GM23338 (cell line): ENCODE data around the gene HOXB6. TPM values are rescaled to one million over a fixed set of nuclear protein-coding genes. Genes with fewer than 3 reads are reported as not detected.

Source experiments
- ATAC-seq: fragments of 200-7000 bp; cut with Tn5 transposase; 3 replicates; pipeline ENCODE4 v1.9.1; 2020
- DNase-seq: peaks from one replicate; pipeline ENCODE4 v3.0.0-alpha.2; 2015; ENCODE audit warnings: low spot score
- H2AFZ ChIP-seq: fragments of 200-600 bp; sonication (generic); 2 replicates; pipeline ENCODE4 v1.8.0; 2016; ENCODE audit warnings: antibody characterized with exemption, mild to moderate bottlenecking, moderate library complexity
- H3F3A ChIP-seq: fragments of 200-600 bp; sonication (generic); replicated peaks from 2 replicates; pipeline ENCODE4 v1.8.0; 2017; ENCODE audit warnings: antibody characterized with exemption, mixed run types, low read depth
- H3K27ac ChIP-seq: fragments of 200-600 bp; sonication (generic); 2 replicates; pipeline ENCODE4 v1.6.1; 2016; ENCODE audit warnings: low read depth
- H3K27me3 ChIP-seq: fragments of 200-600 bp; sonication (generic); 2 replicates; pipeline ENCODE4 v1.8.0; 2016; ENCODE audit warnings: mild to moderate bottlenecking, mixed run types, moderate library complexity; ENCODE audit not compliant: insufficient read depth
- H3K36me3 ChIP-seq: fragments of 200-600 bp; sonication (generic); 2 replicates; pipeline ENCODE4 v1.8.0; 2016; ENCODE audit warnings: mild to moderate bottlenecking; ENCODE audit not compliant: insufficient read depth
- H3K4me1 ChIP-seq: fragments of 200-600 bp; sonication (generic); 2 replicates; pipeline ENCODE4 v1.8.0; 2016; ENCODE audit warnings: mild to moderate bottlenecking, moderate library complexity; ENCODE audit not compliant: insufficient read depth
- H3K4me2 ChIP-seq: fragments of 200-600 bp; sonication (generic); 2 replicates; pipeline ENCODE4 v1.7.1; 2017; ENCODE audit warnings: mixed run types
- H3K4me3 ChIP-seq: fragments of 200-600 bp; sonication (generic); 2 replicates; pipeline ENCODE4 v1.6.1; 2016; ENCODE audit warnings: mixed run types
- H3K79me2 ChIP-seq: fragments of 200-600 bp; sonication (generic); replicated peaks from 2 replicates; pipeline ENCODE4 v1.8.0; 2017; ENCODE audit warnings: mild to moderate bottlenecking; ENCODE audit not compliant: insufficient read depth
- H3K9me2 ChIP-seq: fragments of 200-600 bp; sonication (generic); 2 replicates; pipeline ENCODE4 v1.8.0; 2017; ENCODE audit not compliant: insufficient read depth
- H4K20me1 ChIP-seq: fragments of 200-600 bp; sonication (generic); replicated peaks from 2 replicates; pipeline ENCODE4 v1.8.0; 2017; ENCODE audit warnings: mild to moderate bottlenecking; ENCODE audit not compliant: insufficient read depth
- H3K27ac Mint-ChIP-seq: 2 replicates; pipeline ENCODE4 v1.8.0; 2020; ENCODE audit warnings: inconsistent platforms, mild to moderate bottlenecking, moderate library complexity, mixed read lengths
- H3K27me3 Mint-ChIP-seq: 3 replicates; pipeline ENCODE4 v1.8.0; 2022; ENCODE audit warnings: low read depth, mild to moderate bottlenecking, moderate library complexity, mixed read lengths, inconsistent platforms; ENCODE audit not compliant: insufficient read depth, poor library complexity
- H3K36me3 Mint-ChIP-seq: 3 replicates; pipeline ENCODE4 v1.8.0; 2021; ENCODE audit warnings: low read depth, mild to moderate bottlenecking, inconsistent platforms, moderate library complexity, mixed read lengths
- H3K4me1 Mint-ChIP-seq: 3 replicates; pipeline ENCODE4 v1.8.0; 2020; ENCODE audit warnings: mild to moderate bottlenecking, inconsistent platforms, mixed read lengths
- H3K4me3 Mint-ChIP-seq: 3 replicates; pipeline ENCODE4 v1.8.0; 2021; ENCODE audit warnings: moderate library complexity, mild to moderate bottlenecking, inconsistent platforms, mixed read lengths
- H3K9me3 Mint-ChIP-seq: 3 replicates; pipeline ENCODE4 v1.8.0; 2020; ENCODE audit warnings: moderate library complexity, mild to moderate bottlenecking, inconsistent platforms, mixed read lengths
- CTCF ChIP-seq, 2 experiments: fragments of 200-600 bp in 1 of 2; sonication (generic) in 1 of 2; conservative IDR thresholded peaks; 2 replicates each; pipeline versions ENCODE4 v1.5.1 to v1.6.1; 2016 to 2017; ENCODE audit warnings: antibody characterized with exemption in 2 of 2, low read depth in 2 of 2, mild to moderate bottlenecking in 2 of 2, moderate library complexity in 1 of 2
- ETS1 ChIP-seq: IDR thresholded peaks from 2 replicates; pipeline ENCODE4 v1.6.1; 2016; ENCODE audit warnings: antibody characterized with exemption
- EZH2 ChIP-seq: fragments of 200-600 bp; sonication (generic); IDR thresholded peaks from one replicate; pipeline ENCODE4 v1.8.0; 2017; ENCODE audit warnings: antibody characterized with exemption, mild to moderate bottlenecking, low read depth; ENCODE audit not compliant: unreplicated experiment
- NANOG ChIP-seq: IDR thresholded peaks from 2 replicates; pipeline ENCODE4 v1.6.1; 2016; ENCODE audit warnings: antibody characterized with exemption, borderline replicate concordance
- POLR2AphosphoS5 ChIP-seq: IDR thresholded peaks from 2 replicates; pipeline ENCODE4 v1.6.1; 2016; ENCODE audit warnings: antibody characterized with exemption, low read depth
- ZNF462 ChIP-seq: fragments of 250-450 bp; sonication (Bioruptor Pico); IDR thresholded peaks from 2 replicates; pipeline ENCODE4 v1.5.0; 2020; ENCODE audit warnings: mild to moderate bottlenecking, moderate library complexity
- polyA plus RNA-seq: library from polyadenylated mRNA; unstranded; fragments of >200 nt; fragmentation: Nextera tagmentation; extraction: Ambion mirVana; gene quantifications from 2 replicates; pipeline ENCODE4 v1.2.1, GENCODE V29; 2016
- total RNA-seq: library from RNA; depleted of rRNA; stranded (reverse); fragments of >200 nt; shearing (Covaris generic); gene quantifications from 2 replicates; pipeline ENCODE4 v1.2.3, GENCODE V29; 2014

HOXB6 gene
- total and polyA plus RNA-seq, 2 experiments from 2014 or later: not detected

GRCh38 chr17:48570325-48571023, 34.3 kb downstream of the HOXB6 start:
- Histone ChIP-seq H3K4me2 (peak overlapping the region; percentile 33), H3K79me2 (no peaks in the 10 kb centered on the region), H3K9me2 (no peaks in the 10 kb centered on the region), H4K20me1 (peaks cover 79% of the 10 kb centered on the region), H3K27ac (no peak overlapping the region), H3K36me3 (no peaks in the 10 kb centered on the region), H2AFZ (no peak overlapping the region), H3F3A (peaks cover 76% of the 10 kb centered on the region), H3K4me1 (peaks cover 78% of the 10 kb centered on the region), H3K27me3 (peaks cover 100% of the 10 kb centered on the region), H3K4me3 (no peak overlapping the region)
- Mint-ChIP-seq H3K4me1 (peaks cover 23% of the 10 kb centered on the region), H3K27ac (no peak overlapping the region), H3K27me3 (no peaks in the 10 kb centered on the region), H3K4me3 (no peak overlapping the region; the same call in 2 of the 3 replicates), H3K9me3 (no peaks in the 10 kb centered on the region; the same call in 2 of the 3 replicates), H3K36me3 (no peaks in the 10 kb centered on the region)
- no peak for TF ChIP-seq POLR2AphosphoS5
- TF ChIP-seq EZH2: peak; percentile 60
- DNase-seq (no peak), ATAC-seq (peak; percentile 32)

GRCh38 chr17:48569674-48570324, 35.0 kb downstream of the HOXB6 start:
- Histone ChIP-seq H4K20me1 (peaks cover 77% of the 10 kb centered on the region), H3K36me3 (no peaks in the 10 kb centered on the region), H3K4me2 (peak overlapping the region; percentile 33), H3K9me2 (no peaks in the 10 kb centered on the region), H3K27ac (no peak overlapping the region), H3F3A (peaks cover 76% of the 10 kb centered on the region), H3K79me2 (no peaks in the 10 kb centered on the region), H3K4me1 (peaks cover 78% of the 10 kb centered on the region), H3K27me3 (peaks cover 100% of the 10 kb centered on the region), H3K4me3 (no peak overlapping the region), H2AFZ (no peak overlapping the region)
- Mint-ChIP-seq H3K4me1 (peaks cover 24% of the 10 kb centered on the region), H3K4me3 (no peak overlapping the region), H3K27ac (no peak overlapping the region), H3K36me3 (no peaks in the 10 kb centered on the region), H3K9me3 (no peaks in the 10 kb centered on the region; the same call in 2 of the 3 replicates), H3K27me3 (no peaks in the 10 kb centered on the region)
- ATAC-seq: no peak; the same call in 2 of the 3 replicates
- DNase-seq: no peak
- TF ChIP-seq EZH2 (peak; percentile 55), NANOG (no peak)

- ATAC-seq: no peak
- no peaks in the 10 kb centered on the region for H3K9me2 ChIP-seq
- H3K4me2 ChIP-seq: peak overlapping the region; percentile 21; the same call in 1 of the 2 replicates
- H3K79me2 ChIP-seq: no peaks in the 10 kb centered on the region
- no peak overlapping the region for H2AFZ ChIP-seq
- Mint-ChIP-seq H3K36me3 (no peaks in the 10 kb centered on the region), H3K4me3 (no peak overlapping the region), H3K27me3 (no peaks in the 10 kb centered on the region), H3K4me1 (peaks cover 23% of the 10 kb centered on the region), H3K9me3 (no peaks in the 10 kb centered on the region; the same call in 2 of the 3 replicates), H3K27ac (no peak overlapping the region)
- peaks cover 76% of the 10 kb centered on the region for H3K4me1 ChIP-seq
- peaks cover 100% of the 10 kb centered on the region for H3K27me3 ChIP-seq
- H3F3A ChIP-seq: peaks cover 74% of the 10 kb centered on the region
- DNase-seq: no peak
- H3K27ac ChIP-seq: no peak overlapping the region
- H3K36me3 ChIP-seq: no peaks in the 10 kb centered on the region
- no peak overlapping the region for H3K4me3 ChIP-seq
- peaks cover 71% of the 10 kb centered on the region for H4K20me1 ChIP-seq
- no peak for TF ChIP-seq EZH2
- no peak for TF ChIP-seq CTCF (conservative IDR thresholded peaks at IDR 0.05; ENCODE audit: low read depth in 2 of 2)
- TF ChIP-seq ETS1: no peak
- TF ChIP-seq ZNF462: no peak
These were observed 35.6 kb downstream of the HOXB6 start for GRCh38 chr17:48569240-48569582.
